ENCODE results near the gene UPK1B.

UPK1B gene

GRCh38 chr3:119245778-119246177 lies 72.4 kb downstream of the UPK1B start:
- in situ Hi-C loops (cut with MboI; ENCODE audit: low sequenced_read_pairs), result no loop called here

Measured in HL-60/S4 treated with phorbol 12-myristate 13-acetate at 8.2 ng/mL for 4 days and 3 days (cell line).